SK-N-MC (cell line): ENCODE measurements around the gene MKS1.

ENCODE experiments used
- EZH2 ChIP-seq: fragments of 200-600 bp; sonication (generic); IDR thresholded peaks from one replicate; pipeline ENCODE4 v1.6.1; 2017; ENCODE audit warnings: antibody characterized with exemption
- FOXP2 ChIP-seq: optimal IDR thresholded peaks from 2 replicates; pipeline ENCODE3; 2011; ENCODE audit warnings: mild to moderate bottlenecking, moderate library complexity; ENCODE audit not compliant: insufficient read depth; ENCODE audit errors: extremely low read length, control extremely low read depth
- POLR2AphosphoS5 ChIP-seq: IDR thresholded peaks from 2 replicates; pipeline ENCODE4 v1.6.1; 2012; ENCODE audit warnings: mild to moderate bottlenecking, low read depth, low read length, borderline replicate concordance

- TF ChIP-seq POLR2AphosphoS5 (no peak), EZH2 (no peak), FOXP2 (no peak)
Measured at GRCh38 chr17:58268326-58268725, 49.3 kb upstream of the MKS1 start.
